Measurements from ENCODE around the gene FAM120B.

DNA sequence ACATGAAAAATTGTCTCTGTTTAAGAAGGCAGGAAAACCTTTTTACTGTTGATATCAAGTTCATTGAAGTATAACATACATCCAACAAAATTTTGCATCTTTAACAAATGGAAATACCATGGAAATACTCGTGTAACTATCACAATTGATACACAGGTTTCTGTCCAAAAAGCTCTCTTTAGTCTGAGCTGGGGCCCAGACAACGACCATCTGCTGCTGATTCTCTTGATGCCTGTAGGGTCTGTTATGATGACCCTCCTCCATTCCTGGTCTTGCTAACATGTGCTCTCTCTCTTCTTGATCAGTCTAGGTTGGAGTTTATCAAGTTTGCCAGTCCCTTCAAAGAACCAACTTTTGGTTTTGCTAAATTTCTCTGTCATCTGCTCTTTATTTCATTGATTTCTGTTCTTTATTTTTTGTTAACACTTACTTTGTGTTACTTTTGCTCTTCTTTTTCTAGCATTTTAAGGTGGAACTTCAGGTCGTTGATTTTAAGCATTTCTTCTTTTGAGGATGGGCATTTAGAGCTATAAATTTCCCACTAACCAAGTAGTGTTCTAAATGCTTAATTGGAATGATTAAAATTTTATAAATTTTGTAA lies 129.8 kb downstream of the FAM120B start:
- TF ChIP-seq, protein P1, sequence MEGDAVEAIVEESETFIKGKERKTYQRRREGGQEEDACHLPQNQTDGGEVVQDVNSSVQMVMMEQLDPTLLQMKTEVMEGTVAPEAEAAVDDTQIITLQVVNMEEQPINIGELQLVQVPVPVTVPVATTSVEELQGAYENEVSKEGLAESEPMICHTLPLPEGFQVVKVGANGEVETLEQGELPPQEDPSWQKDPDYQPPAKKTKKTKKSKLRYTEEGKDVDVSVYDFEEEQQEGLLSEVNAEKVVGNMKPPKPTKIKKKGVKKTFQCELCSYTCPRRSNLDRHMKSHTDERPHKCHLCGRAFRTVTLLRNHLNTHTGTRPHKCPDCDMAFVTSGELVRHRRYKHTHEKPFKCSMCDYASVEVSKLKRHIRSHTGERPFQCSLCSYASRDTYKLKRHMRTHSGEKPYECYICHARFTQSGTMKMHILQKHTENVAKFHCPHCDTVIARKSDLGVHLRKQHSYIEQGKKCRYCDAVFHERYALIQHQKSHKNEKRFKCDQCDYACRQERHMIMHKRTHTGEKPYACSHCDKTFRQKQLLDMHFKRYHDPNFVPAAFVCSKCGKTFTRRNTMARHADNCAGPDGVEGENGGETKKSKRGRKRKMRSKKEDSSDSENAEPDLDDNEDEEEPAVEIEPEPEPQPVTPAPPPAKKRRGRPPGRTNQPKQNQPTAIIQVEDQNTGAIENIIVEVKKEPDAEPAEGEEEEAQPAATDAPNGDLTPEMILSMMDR (IDR thresholded peaks at IDR 0.05; ENCODE audit: low read depth, low read length) = no peak
- no peak for TF ChIP-seq EZH2phosphoT487 (IDR thresholded peaks at IDR 0.05; ENCODE audit: low read depth)
